Endometrial microvascular endothelial cells (primary cell): Measurements from ENCODE around the gene CFAP65. TPM values are rescaled to one million over a fixed set of nuclear protein-coding genes. Genes with fewer than 3 reads are reported as not detected.

Source experiments
- in situ Hi-C: cut with HindIII; loops from 2 replicates; pipeline ENCODE4 v1.10.0; 2017; ENCODE audit warnings: low sequenced_read_pairs, low pct_unique_long_range_greater_than_20kb; ENCODE audit errors: inconsistent ontology term
- total RNA-seq: library from RNA; depleted of rRNA; stranded (reverse); fragments of >200 nt; gene quantifications from one replicate; pipeline ENCODE4 v1.2.3, GENCODE V29; 2015; ENCODE audit errors: inconsistent ontology term

Gene CFAP65
- total RNA-seq, 1 donor from 2014 or later, result not detected

DNA sequence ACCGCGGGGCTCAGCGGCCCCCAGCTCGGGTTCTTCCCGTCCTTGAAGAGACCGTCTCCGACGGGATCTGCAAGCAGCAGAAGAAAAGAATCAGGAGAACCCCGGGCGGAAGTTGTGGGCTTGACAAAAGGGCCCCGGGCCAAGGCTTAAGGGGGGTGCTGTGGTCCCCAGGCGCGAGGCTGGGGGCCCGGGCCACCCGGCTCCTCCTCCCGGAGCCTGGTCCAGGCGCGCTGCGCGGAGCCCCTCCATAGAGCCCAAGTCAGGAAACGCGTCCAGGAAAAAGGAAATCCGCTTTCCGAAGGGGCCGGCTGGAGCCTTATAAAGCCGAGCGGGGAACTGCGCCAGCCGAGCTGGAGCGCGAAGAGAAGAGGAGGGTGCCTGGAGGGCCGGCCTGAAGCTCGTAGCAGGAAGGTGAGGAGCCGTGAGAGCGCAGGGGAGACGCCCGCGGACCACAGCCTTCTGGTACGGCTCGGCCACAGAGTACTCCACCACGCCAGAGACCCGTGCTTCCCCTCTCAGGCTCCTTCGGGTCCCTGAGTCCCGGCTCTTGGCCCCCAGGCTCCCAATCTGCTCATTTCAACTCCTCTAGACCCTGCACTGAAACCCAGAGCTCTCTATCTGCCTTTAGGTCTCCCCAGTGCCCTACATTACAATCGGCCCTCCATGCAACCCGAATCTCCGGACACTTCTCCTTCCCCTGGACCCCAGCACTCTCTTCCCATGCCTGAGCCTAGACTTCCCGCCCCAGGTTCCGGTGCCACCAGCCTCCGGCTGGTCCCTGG is 56.9 kb downstream of the CFAP65 start:
- in situ Hi-C loops, result no loop called here

DNA sequence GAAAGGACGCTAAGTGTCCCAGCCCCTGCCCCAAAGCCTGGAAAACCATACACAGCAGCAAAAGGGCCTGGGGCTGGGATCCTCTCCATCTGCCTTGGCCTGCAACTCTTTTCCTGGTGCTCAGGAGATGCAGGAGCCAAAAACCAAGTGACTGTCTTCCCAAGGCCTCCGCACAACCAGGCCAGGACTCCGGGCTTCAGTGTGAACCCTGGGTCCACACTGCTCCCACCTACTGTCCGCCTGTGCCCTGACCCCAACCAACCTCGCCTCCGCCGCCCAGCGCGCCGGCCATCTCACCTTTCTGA is 57.4 kb downstream of the CFAP65 start:
- in situ Hi-C loops, result no loop called here

DNA sequence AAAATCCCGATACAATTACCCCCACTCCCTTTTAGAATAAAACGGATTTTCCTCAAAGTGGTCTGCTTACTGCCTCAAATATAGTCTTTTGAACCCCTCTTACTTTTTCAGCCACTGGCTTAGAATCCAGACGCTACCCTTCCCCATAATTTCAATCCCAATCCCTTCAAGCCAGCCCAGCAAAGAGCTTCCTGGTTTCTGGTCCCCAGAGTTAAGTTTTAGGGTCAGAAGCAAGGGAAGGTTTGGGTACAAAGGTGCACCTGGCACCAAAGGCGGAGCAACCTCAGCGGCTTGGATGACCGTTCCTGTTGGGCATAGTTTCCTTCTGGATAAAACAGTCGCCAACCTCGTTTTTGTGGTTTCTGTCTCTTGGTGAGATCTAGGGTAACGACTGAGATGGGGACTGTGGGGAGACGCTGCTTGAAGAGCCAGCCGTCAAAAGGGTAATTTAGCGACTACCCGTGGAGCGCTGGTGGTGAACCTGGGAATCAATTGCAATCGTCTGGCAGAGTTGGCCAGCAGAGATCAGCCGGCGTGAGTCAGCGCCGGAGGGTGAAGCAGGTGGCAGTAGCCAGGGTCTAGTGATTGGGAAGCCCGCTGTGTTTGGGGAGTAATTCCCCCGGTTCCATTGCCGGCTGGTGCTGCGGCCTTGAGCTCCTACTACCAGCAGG is 57.9 kb downstream of the CFAP65 start:
- in situ Hi-C loops, result no loop called here

DNA sequence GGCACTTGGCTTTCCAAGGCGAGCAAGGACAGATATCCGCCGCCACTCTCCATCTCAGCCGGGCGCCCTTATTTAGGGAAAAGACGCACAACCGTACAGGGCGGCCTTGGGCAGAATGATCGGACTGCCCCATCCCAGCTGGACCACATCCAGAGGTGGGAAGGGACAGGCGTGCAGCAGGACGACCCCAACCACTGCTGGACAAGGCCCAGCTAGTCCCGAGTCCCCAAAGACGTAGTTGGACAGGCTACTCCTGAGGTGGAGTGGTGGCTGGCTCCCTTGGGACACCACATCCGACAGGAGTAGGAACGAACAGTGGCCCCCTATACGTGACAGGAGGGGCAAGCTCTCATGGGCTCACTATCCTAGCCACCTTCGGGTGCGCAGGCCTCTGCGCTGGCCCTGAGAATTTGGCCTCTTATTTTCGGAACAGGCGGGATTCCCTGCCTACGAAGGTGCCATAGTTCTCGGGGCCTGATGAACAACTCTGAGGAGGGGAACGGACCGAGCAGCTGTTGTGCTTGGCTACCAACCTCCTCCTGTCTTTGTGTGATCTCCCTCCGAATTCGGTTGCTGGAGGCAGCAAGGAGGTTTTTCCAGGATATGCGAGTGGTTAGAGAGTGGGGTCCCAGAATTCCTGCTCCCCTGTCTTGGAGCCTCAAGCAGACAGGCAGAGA is 58.6 kb downstream of the CFAP65 start:
- in situ Hi-C loops, result no loop called here

DNA sequence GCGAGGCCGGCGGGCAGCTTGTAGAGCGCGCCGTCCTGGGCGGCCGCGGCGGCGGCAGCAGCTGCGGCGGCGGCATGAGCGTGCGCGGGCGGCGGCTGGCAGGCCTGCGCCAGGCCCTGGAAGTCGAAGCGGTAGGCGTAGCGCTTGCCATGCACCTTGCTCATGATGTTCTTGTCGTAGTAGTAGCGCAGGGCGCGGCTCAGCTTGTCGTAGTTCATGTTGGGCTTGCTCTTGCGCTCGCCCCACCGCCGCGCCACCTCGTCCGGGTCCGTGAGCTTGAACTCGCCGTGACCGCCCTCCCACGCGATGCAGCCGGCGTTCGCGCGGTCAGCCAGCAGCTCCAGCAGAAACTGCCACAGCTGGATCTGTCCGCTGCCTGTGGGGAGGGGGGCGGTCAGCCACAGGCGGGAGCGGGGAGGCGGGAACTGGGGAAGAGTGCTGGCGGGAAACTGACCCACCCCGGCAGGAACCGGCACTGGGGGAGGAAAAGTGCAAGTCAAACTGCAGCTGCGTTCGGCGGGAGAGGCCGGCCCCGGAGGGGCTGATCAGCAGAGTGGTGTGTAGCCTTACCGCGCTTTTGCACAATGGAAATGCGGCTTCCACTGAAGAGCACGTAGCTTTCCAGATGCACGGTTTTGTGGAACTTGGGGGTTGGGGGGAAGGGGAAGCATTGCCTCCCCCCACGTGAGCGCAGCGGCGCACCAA is 59.3 kb downstream of the CFAP65 start:
- in situ Hi-C loops, result no loop called here

DNA sequence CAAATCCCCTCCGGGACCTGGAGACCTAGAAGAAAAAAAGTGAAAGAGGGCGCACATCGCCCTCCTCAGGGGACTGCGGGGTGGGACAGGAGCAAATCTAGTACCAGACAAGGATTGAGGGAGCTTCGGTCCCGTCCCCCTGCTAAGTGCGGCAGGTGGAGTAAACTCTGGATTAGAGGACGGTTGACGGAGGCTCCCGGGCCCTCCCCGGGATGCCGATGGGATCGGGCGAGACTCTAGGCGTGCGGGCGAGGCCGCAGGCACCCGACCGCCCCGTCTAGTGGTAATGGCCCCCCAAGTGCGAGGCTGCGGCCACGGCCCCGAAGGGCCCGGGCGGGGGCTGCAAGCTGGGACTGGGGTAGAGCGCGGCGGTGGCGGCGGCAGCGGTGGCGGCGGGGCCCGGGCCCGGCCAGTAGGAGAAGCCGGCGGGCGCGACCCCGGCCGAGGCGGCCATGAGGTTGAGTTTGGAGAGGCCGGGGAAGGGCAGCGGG is 59.9 kb downstream of the CFAP65 start:
- in situ Hi-C loops, result no loop called here

DNA sequence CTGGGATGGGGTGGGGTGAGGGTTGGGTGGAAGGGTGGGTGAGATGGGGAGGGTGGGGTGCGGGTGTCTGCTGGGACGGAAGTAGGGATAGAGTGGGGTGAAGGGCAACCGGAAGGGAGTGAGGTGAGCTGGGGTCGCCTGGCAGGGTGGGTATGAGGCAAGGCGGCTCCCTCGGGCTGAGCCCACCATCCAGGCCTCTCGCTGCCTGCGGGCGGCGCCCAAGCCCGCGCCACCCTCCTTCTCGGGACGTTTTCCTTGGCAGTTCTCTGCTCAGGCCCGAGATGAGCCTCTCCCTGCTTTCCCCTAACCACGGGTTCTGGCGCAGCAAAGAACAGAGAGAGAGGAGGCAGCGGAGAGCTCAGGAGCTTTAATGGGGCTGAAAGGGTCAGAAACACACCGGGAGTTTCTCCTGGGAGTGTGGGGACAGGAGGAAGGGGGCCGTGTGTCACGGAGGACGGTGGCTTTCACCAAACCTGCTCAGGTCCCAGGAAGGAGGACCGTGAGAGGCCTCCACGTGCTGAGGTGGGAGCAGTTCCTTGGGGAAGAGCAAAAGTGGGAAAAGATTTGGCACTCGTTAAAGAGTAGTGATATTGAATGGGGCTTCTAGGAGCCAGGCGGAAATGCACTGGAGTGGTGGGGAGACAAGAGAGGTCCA is 60.5 kb downstream of the CFAP65 start:
- in situ Hi-C loops, result no loop called here

DNA sequence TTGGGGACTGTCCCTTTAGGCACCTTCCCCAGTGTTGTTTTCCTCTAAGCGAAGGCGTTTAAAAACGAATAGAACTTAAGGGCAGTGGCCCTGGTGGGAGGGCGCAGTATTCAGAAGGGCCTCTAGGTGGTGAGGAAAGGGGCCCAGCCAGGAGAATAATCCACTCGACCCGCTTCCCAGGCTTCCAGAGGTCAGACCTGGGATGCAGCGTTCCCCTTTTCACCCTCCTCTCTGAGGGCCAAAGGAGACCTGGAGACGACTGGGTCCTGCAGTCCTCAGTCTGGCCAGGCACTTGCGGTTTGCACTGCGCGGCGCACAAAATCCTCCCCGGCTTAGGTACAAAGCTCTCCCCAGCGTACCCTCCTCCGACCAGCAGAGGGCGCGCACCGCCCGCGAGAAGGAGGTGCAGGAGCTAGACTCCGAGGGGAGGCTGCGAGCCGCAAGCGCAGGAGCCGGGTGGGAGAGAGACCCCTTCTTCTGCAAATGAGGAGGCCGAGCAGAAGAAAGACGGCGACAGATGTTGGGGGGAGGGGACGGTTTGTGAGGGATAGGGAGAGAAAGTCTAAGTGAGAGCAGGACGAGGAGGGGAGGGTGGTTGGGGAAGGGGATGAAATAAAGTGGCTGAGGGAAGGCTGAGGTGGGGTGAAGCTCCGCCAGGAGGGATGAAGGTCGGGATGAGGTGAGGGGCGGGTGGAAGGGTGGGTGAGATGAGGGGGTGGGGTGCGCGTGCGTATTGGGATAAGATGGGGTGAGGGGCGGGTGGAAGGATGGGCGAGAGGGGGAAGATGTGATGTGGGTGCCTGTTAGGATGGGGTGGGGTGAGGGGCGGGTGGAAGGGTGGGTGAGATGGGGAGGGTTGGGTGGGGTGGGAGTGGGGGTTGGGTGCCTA is 61.2 kb downstream of the CFAP65 start:
- in situ Hi-C loops, result no loop called here

DNA sequence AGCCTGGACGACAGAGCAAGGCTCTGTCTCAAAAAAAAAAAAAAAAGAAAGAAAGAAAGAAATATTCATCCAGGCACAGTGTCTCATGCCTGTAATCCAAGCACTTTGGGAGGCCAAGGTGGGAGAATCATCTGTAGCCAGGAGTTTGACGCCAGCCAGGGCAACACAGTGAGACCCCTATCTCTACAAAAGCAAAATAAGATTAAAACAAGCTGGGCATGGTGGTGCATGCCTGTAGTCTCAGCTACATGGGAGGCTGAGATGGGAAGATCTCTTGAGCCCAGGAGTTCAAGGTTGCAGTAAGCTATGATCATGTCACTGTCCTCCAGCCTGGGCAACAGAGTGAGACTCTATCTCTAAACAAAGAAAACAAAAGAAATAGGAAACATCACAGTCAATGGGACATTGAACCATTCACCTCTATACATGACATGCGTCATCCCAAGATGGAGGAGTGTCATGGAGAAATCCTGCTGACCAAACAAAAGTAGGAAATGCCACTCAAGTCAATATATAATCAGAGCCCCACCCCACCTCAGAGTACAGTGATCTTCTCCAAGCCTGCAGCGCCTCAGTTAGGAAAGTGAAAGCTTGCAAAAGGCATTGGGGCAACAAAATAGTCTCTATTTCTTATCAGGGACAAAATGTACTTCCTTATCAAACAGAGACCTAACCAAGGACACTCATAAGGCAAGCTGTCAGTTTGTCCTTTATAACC is 66.1 kb downstream of the CFAP65 start:
- in situ Hi-C loops, result no loop called here

DNA sequence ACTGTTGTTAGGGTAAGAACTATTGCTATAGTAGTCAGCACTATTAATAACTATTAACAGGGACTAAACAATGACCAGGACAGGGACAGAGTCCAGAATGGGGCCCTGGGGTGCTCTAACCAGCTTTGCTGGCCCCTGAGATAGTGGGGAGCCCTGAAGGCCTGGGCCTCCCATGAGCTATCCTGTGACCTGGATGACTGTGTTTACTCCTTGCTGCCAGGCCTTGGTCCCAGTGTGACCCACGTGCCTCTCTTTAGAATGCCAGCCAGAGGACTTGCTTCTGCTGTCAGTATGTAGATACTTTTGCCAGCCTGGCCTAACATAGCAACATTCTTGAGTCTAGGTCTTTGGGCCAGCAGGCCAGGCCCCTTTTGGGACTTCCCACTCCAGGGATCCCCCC is 70.4 kb downstream of the CFAP65 start:
- in situ Hi-C loops, result no loop called here

DNA sequence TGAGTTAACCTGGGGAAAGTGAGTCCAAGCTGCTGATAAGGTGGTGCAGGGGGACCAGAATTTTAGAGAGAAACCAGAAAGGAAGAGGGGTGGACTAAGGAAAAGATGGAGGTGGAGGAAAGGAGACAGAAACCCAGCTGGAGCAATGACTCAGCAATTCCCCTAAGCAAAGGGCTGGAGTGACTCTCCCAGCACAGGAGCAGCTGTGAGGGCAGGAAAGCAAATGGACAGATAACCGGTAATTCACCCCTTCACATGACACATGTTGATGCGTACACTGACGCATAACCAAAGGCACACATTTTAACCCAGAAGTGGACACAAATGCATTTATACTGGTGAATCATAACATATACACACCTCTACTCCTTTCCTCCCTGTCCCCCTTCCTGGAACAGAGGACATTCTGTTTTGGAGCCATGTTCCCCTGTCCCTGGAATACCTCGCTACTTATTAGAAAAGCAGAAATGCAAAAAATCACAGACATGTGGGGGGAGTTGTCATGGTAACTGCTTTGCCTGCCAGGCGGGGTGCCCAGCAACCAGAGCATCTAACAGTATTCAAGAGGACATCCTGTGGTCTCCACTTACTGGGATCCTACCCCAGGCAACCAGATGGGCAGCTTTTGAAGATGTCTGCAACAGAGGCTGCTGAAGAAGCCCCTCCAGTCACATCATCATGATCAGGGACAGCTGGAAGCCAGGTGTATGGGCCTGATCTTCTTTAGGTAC is 77.1 kb downstream of the CFAP65 start:
- in situ Hi-C loops, result no loop called here

DNA sequence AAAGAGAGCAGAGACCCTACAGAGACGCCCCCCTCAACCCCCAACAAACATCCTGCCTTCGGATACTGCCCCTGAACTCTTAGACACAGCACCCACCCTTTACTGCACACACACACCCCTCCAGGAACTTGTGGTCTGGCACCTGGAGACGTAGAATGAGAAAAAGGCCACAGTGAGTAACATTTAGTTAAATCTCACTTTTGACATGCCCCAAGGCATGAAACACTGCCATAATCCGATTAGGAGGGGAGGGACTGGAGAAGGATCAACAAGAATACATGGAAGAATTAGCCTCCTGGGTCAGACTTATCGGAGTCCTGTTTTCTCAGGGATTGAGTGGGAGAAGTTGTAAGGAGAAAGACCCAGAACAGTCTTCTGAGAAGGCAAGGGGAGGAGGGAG is 77.7 kb downstream of the CFAP65 start:
- in situ Hi-C loops, result no loop called here

DNA sequence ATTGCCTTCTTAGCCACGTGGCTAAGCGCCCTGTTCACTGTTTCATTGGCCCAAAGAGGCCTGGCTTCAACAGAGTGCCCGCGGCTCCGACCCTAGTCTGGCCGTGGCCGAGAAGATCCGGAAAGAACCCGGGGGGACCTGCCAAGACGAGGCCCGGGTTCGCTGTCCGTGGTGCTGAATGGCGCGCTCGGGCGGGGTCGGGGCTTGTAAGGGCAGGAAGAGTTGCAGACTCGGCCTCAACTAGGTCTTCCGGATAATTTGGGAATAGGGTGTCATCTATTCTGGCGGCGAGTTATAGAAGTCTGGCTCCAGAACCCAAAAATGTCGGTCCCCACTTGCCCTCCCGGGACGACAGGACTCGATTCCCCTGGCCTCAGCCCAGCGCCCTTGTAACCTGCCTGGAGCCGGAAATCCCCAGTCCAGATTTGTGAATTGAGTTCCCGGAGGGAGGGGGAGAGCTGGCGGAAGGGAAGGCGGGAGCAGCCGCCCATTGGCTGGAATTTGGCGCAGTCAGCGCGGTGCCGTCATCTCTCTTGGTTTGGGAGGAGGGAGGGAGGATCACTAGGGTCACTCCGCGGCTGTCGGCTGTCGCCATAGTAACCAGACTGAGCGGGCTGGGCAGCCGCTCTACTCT is 78.3 kb downstream of the CFAP65 start:
- in situ Hi-C loops, result no loop called here

DNA sequence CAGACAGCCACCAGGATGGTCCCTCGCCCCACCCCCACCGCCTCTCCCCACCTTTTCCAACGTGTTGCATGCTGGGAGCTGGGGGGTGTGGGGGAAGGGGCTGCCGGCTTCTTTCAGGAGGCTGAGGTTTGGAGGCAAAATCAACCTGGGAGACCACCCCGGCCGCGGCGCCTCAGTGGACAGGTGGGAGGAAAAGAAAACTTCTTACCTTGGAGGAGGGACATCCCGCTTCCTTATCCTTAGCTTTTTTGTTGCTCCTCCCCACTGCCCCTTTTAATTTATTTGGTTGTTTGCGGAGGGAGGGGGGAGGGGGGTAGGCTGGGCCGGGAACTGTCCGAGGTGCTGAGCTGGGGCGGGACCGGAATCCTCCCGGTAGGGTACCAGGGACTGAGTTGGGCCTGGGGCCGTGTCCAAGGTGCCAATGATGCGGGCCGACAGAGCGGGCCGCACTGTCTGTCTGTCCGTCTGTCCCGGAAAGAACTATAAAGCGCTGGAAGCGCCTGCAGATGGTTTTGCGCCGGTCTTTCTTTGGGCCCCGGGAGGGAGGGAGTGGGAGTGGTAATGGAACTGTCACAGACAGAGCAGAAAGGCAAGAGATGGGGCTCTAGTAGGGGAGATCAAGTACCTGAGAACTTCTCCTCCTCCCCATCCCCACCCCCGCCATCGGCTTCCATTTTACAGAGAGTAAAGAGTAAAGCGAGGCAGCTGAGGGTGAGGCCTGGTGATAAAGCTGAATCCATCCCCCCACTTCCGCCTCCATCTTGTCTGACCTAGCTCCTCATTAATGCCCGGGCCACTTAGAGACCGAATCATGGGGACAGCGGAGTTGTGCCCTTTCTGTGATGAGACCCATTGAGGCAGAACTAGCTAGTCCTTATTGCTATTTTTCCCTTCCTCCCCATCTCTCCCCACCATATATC is 79.4 kb downstream of the CFAP65 start:
- in situ Hi-C loops, result no loop called here

DNA sequence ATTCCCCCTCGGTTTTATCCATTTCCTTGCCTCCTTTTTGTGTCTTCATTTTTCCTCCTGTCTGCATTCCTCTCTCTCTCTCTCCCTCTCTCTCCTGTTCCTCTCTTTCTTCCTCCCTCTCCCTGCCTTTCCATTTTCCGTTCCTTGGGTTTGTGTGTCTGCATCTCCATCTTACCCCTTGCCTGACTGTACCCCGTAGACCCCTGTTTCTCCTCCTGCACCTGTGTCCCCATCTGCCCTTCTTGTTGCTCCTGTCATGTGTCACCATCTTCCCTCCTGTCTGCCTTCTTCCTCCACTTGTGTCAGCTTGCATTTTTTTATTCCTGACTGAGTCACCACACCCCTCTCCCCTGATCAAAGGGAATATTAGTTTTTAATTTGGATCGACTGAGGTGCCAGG is 80.1 kb downstream of the CFAP65 start:
- in situ Hi-C loops, result no loop called here
